Activated naive CD4-positive, alpha-beta T cell treated with anti-CD3 and anti-CD28 coated beads, Interleukin-2, amount 50 U/mL, for 72 hours (primary cell): Measurements from ENCODE around the gene USHBP1. TPM values are rescaled to one million over a fixed set of nuclear protein-coding genes. Genes with fewer than 3 reads are reported as not detected.
"Not testable (repeated sequence)": the region's sequence is repeated elsewhere in the genome, so short reads cannot be mapped to it uniquely, and the experiment has no call there.

Experiments
- ATAC-seq, 2 donors: fragments of 150-1000 bp; cut with Tn5 transposase; 2 replicates each; pipeline ENCODE4 v1.10.0; 2021; ENCODE audit warnings: mild to moderate bottlenecking in 2 of 2, moderate library complexity in 2 of 2
- DNase-seq, 2 donors: peaks; one replicate each; pipeline ENCODE4 v3.0.0; 2021 to 2022; ENCODE audit warnings: low spot score in 2 of 2
- H3K27ac Mint-ChIP-seq, 2 donors: one replicate each; pipeline ENCODE4 v1.8.0; 2022; ENCODE audit warnings: mild to moderate bottlenecking in 2 of 2, mixed read lengths in 2 of 2
- H3K36me3 Mint-ChIP-seq, 2 donors: one replicate each; pipeline ENCODE4 v1.8.0; 2022; ENCODE audit warnings: mixed read lengths in 2 of 2
- H3K9me3 Mint-ChIP-seq, 2 donors: one replicate each; pipeline ENCODE4 v1.8.0; 2022; ENCODE audit warnings: mixed read lengths in 2 of 2
- total RNA-seq, 2 donors: library from RNA; stranded (reverse); gene quantifications; one replicate each; pipeline ENCODE4 v1.2.3, GENCODE V29; 2022

Gene USHBP1
- total RNA-seq, 2 donors from 2014 or later, result 0.43 to 0.49 TPM

DNA sequence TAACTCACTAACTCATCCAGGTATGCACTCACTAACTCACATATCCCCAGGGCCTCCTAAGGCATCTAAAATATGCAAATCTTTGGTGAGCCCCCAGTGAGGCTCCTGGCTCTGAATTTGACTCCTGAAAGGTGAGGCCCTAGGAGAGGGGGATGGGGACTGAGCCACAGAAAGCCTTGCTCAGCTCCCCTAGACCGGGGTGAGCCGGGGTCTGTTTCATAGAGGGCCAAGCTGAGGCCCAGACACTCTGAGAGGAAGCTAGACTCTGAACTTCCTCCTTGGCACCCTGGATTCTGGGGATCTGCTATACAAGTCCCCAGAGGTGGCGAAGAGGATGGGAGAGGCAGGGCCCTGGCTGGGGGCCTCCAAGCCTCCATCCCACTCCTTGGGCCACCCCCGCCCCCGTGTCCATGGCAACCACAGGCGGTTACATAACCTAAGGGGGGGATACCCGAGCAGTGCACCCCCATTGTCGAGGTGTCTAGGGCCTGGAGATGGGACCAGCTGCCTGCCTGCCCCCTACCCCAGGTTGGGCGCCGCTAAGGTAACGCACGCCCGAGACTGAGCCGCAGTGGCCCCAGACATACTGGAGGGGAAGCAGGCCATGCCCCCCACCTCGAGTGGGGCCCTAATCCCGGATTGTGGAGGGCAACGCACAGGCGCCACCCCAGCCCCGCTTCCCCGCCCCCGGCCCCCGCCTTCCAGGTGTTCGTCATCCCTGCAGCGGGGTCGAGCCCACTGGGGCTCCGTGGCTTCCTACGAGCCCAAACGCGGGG lies 38.0 kb upstream of the USHBP1 start:
- DNase-seq (no peak), ATAC-seq (no peak)
- Mint-ChIP-seq H3K9me3 (no peaks in the 10 kb centered on the region), H3K36me3 (peaks cover 0 to 4% of the 10 kb centered on the region in 2 donors), H3K27ac (peak overlapping the region in 1 of 2 donors; percentile 16)

DNA sequence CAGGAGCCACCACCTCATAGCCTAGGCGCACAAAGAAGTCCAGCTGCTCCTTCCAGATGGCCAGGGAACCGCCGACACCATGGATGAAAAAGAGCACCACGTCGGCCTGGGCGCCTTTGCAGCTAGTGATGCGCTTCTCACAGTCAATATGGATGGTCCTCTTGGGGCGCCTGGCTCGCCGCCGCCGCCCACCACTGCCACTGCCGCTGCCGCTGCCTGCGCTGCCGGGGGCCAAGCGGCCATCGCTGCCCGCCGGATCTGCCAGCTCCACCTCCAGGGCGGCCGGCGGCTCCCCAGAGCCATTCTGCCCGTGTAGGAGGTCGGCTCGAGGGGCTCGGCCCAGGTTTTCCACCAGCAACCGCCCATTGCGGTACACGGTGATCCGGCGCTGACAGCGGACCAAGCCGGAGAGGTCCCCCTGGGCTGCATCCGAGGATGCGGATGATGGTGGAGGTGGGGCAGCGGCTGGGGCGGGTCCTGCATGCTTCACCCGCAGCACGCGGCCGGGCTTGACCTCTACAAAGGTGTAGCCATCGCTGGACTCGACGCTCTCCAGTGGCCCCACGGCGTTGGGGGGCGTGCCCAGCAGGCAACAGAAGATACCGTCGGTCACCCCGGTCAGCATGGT lies 36.6 kb upstream of the USHBP1 start:
- peak overlapping the region in 1 of 2 donors; percentile 68 for H3K27ac Mint-ChIP-seq
- ATAC-seq (no peak), DNase-seq (no peak)
- peaks cover 0 to 1% of the 10 kb centered on the region in 2 donors for H3K36me3 Mint-ChIP-seq
- no peaks in the 10 kb centered on the region for H3K9me3 Mint-ChIP-seq

DNA sequence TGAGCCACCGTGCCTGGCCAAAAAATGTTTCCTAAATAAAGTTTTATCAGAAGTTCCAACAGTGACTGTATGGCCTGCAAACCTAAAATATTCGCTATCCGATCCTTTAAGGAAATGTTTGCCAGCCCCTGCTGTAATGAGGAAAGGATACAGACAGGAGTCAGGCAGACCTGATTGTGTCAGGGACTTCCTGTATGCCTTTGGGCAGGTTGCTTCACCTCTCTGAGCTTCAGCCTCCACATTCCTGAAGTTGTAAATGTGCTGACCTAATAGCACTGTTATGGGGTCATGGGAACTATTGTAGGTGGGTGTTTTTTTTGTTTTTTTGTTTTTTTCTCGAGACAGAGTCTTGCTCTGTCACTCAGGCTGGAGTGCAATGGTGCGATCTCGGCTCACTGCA lies 32.4 kb upstream of the USHBP1 start:
- no peaks in the 10 kb centered on the region for H3K9me3 Mint-ChIP-seq
- no peaks in the 10 kb centered on the region for H3K36me3 Mint-ChIP-seq
- DNase-seq, result no peak
- ATAC-seq, result no peak
- H3K27ac Mint-ChIP-seq, result no peak overlapping the region

DNA sequence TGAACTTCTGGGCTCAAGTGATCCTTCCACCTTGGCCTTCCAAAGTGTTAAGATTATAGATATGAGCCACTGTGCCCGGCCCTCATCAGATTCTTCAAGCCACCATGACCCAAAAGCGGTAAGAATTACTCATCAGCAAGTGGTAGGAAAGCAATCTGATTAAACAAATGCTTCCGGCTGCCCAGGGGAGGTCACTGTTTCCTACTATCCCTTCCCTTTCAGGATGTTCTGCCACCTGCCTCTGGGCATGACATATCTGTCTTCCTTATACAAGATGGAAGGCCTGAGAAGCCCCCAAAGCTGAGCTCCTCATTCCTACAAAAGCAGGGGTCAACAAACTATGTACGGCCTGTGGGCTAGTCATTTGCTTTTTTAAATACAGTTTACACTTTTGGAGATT lies 31.7 kb upstream of the USHBP1 start:
- Mint-ChIP-seq H3K27ac (no peak overlapping the region), H3K36me3 (no peaks in the 10 kb centered on the region), H3K9me3 (no peaks in the 10 kb centered on the region)
- ATAC-seq, result peak in 1 of 2 donors; percentile 22
- no peak for DNase-seq

DNA sequence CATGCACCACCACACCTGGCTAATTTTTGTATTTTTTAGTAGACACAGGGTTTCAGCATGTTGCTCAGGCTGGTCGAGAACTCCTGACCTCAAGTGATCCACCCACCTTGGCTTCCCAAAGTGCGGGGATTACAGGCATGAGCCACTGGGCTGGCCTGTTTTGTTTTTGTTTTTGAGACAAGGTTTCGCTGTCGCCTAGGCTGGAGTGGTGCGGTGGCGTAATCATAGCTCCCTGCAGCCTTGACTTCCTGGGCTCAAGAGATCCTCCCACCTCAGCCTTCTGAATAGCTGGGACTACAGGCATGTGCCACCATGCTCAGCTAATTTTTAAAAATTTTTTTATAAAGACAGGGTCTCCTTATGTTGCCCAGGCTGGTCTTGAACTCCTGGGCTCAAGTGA lies 31.0 kb upstream of the USHBP1 start:
- DNase-seq, ATAC-seq, H3K9me3 Mint-ChIP-seq, H3K27ac Mint-ChIP-seq, H3K36me3 Mint-ChIP-seq: not testable (repeated sequence)

DNA sequence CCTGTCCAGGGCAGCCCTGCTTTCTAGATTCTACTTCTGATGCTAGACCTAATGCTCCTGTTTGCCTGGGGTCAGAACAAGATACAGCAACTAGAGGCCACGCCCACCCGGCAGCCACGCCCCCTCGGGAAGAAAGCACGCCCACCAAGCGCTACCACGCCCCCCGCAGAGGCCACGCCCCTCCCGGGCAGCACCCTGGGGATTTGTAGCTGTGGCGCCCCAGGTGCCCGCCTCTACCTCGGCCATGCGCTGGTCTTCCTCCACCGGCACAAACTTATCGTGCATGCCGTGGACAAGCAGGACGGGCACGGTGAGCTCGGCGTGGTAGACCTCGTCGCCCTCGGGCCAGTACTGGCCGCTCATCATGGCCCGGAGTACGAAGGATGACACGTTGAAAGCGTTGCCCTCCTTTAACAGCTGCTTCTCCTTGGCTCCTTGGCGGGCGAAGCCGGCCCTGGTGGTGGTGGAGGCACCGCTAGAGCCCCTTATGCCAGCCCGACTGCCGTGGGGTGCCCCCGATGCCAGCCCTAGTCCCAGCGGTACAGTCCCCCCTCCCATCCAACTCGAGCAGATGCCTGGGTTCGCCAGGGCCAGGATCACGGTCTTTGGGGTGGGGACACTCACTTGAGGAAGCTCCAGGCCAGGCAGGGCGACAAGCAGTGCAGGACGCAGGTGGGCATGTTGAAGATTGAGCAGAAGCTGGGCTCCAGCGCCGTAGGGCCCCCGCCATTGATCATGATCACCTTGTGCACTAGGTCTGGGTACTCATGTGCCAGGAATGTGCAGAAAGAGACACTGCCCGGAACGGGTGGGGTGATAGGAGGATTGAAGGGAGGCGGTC lies 29.7 kb upstream of the USHBP1 start:
- ATAC-seq (no peak), DNase-seq (peak in 1 of 2 donors; percentile 80)
- H3K9me3 Mint-ChIP-seq, result no peaks in the 10 kb centered on the region
- H3K27ac Mint-ChIP-seq, result no peak overlapping the region
- H3K36me3 Mint-ChIP-seq, result no peaks in the 10 kb centered on the region

DNA sequence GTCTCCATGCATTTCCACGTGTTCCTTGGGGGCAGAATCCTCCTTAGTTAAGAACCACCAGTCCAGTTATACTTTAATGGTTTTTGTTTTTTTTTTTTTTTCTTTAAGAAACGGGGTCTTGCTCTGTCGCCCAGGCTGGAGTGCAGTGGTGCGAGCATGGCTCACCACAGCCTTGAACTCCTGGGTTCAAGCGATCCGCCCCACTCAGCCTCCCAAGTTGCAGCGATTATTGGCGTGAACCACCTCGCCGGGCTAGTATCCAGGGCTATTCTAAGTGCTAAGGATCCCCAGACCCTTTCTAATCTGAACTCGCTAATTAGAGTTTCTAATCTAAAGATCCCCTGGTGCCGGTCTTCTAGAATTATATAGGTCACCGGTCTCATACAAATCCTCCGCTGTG lies 29.1 kb upstream of the USHBP1 start:
- ATAC-seq (no peak), DNase-seq (no peak)
- H3K36me3 Mint-ChIP-seq, result no peaks in the 10 kb centered on the region
- no peak overlapping the region for H3K27ac Mint-ChIP-seq
- no peaks in the 10 kb centered on the region for H3K9me3 Mint-ChIP-seq

DNA sequence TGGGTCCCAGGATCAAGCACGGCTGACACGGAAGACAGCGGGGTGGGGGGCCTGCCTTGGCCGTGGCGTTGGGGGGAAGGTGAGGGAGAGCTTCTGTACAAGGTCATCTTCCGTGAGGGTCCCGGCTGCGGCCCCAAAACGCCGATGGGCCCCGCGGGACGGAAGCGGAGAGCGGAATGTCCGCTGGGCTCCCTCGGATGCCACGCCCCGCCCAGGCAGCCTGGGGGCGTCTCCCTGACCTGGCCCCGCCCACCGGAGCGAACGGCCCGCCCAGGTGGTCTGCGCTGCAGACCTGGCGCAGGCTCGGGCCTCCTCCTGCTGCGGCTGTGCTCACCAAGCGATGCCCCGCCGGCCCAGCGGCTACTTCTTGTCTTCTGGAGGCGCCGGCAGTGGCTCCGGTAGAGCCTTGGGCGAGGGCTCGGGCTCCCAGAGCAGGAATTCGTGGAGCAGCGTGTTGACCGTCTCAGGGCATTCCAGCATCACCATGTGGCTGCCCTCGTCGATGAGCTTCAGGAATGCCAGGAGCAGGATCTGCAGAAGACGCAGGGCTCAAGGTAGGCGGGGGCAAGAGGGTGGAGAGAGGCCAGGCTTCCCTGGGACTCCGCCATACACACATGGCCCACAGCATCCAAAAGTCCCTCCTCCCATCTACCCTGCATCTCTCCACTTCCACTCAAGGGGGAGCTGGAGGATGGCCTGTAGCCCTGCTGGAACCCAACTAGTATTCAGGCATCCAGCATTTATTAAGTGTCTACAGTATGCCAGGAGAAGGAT lies 27.9 kb upstream of the USHBP1 start:
- H3K36me3 Mint-ChIP-seq, result no peaks in the 10 kb centered on the region
- H3K9me3 Mint-ChIP-seq, result no peaks in the 10 kb centered on the region
- DNase-seq (peak; percentile 83 to 92), ATAC-seq (peak; percentile 93 to 97)
- H3K27ac Mint-ChIP-seq, result peak overlapping the region; percentile 23 to 74

DNA sequence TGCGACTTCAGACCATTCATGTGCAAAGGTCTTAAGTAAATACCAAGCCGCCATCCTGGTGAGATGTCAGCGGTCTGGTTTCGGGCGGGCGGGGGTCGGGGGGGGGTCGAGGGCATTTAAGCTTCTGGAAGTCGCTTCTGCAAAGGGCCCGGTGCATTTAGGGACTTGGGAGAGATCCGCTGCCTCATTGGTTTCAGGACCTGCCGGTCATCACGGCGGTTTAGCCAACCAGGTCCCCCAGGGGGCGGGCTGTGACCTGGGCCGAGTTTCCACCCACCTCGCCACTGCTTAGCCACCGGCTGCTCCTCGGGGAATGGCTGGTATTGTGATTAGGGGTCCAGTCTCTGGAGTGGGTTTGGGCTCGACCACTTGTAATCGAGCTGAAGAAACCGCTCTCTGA lies 24.9 kb upstream of the USHBP1 start:
- ATAC-seq (peak in 1 of 2 donors; percentile 41), DNase-seq (peak in 1 of 2 donors; percentile 64)
- no peak overlapping the region for H3K27ac Mint-ChIP-seq
- H3K9me3 Mint-ChIP-seq, result no peaks in the 10 kb centered on the region
- H3K36me3 Mint-ChIP-seq, result no peaks in the 10 kb centered on the region

DNA sequence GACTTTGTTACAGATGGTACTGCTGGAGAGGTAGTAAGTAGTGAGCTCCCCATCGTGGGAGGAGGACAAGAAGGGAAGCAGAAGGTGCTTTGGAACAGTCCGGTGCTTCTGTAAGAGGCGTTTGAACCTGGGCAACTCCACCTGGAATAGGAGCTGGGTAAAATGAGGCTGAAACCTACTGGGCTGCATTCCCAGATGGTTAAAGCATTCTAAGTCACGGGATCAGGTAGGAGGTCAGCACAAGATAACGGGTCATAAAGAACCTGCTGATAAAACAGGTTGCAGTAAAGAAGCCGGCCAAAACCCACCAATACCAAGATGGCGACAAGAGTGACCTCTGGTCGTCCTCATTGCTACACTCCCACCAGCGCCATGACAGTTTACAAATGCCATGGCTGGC lies 22.2 kb upstream of the USHBP1 start:
- Mint-ChIP-seq H3K27ac (no peak overlapping the region), H3K9me3 (no peaks in the 10 kb centered on the region), H3K36me3 (no peaks in the 10 kb centered on the region)
- no peak for DNase-seq
- ATAC-seq, result no peak

DNA sequence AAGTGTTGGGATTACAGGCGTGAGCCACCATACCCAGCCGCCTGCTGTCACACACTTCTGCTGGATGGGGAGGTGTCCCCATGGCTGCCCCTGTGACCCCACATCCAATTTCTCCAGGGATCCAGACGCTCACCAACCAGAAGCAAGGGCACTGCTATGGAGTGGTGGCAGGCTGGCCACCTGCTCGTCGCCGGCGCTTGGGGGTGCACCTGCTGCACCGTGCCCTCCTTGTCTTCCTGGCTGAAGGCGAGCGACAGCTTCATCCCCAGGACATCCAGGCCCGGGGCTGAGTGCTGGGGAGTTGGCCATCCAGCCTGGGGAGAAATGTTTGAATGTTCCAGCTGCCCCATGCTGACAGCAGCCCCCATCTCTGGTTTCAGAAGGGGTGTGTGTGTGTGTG lies 21.7 kb upstream of the USHBP1 start:
- Mint-ChIP-seq H3K9me3 (no peaks in the 10 kb centered on the region), H3K36me3 (no peaks in the 10 kb centered on the region), H3K27ac (no peak overlapping the region)
- no peak for ATAC-seq
- no peak for DNase-seq

DNA sequence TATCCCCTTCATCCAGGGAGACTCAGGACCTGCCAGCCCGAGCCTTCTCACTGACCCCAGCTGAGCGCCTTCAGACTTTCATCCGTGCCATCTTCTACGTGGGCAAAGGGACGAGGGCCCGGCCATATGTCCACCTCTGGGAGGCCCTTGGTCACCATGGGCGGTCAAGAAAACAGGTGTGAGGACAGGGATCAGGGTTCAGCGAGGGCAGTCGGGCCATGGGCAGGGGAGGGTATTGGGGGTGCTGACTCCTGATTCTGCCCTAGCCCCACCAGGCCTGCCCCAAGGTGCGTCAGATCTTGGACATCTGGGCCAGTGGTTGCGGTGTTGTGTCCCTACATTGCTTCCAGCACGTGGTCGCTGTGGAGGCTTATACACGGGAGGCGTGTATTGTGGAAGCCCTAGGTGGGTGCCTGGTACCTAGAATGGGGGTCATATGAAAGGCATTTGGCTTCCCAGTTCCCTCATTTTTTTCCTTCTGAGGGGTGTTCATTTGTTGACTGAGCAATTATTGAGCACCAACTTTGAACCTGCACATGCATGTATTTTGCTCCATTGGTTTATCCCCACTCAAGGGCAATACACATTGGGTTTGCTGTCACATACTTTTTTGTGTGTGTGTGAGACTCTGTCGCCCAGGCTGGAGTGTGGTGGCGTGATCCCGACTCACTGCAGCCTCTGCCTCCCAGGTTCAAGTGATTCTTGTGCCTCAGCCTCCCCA lies 21.0 kb upstream of the USHBP1 start:
- Mint-ChIP-seq H3K9me3 (no peaks in the 10 kb centered on the region), H3K27ac (no peak overlapping the region), H3K36me3 (no peaks in the 10 kb centered on the region)
- ATAC-seq (no peak), DNase-seq (no peak)

DNA sequence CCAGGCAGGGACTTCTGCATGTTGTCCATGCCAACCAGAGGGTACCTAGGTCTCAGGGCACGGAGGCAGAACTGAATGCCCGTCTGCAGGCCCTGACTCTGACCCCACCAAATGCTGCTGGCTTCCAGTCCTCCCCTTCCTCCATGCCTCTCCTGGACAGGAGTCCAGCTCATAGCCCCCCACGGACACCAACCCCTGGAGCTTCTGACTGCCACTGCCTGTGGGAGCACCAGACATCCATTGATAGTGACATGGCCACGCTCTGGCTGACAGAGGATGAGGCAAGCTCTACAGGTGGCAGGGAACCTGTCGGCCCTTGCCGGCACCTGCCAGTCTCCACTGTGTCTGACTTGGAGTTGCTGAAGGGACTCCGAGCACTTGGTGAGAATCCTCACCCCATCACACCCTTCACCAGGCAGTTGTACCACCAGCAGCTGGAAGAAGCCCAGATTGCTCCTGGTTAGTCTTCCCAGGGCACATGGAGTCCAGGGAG lies 19.0 kb upstream of the USHBP1 start:
- DNase-seq (no peak), ATAC-seq (no peak)
- H3K9me3 Mint-ChIP-seq, result no peaks in the 10 kb centered on the region
- no peaks in the 10 kb centered on the region for H3K36me3 Mint-ChIP-seq
- H3K27ac Mint-ChIP-seq, result no peak overlapping the region

DNA sequence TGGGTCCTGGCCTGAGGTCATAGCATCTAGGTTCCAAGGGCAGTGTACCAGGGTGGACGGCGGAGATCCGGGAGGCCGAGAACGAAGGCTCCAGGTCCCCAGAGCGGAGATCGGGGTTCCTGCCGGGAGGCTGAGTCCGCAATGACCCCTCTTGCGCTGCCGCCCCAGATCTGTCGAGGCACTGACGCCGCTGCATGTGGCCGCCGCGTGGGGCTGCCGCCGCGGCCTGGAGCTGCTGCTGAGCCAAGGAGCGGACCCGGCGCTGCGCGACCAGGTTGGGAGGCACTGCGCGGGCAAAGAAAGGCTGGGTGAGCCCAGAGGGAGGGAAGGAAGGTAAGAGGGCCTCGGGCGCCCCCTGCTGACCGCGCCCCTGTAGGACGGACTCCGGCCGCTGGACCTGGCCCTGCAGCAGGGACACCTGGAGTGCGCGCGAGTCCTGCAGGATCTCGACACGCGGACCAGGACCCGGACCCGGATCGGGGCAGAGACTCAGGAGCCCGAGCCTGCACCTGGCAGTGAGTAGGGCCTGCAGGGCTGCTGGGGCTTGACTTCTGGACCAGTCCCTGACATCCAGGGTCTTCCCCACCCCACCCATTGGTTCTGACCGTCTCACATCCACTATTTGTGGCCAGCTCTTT lies 18.1 kb upstream of the USHBP1 start:
- Mint-ChIP-seq H3K27ac (peak overlapping the region; percentile 55 to 57), H3K36me3 (no peaks in the 10 kb centered on the region), H3K9me3 (no peaks in the 10 kb centered on the region)
- ATAC-seq, result peak; percentile 93
- peak; percentile 84 to 88 for DNase-seq
